CD4-positive, alpha-beta T cell treated with Interleukin-17A for 4 hours (primary cell): ENCODE results near the gene ENG.

Source experiments
- DNase-seq: peaks from one replicate; pipeline ENCODE4 v3.0.0-alpha.2; 2020; ENCODE audit warnings: mixed read lengths

The ENG gene

GRCh38 chr9:127772603-127773002 lies 81.9 kb downstream of the ENG start:
- DNase-seq = no peak

GRCh38 chr9:127771570-127772189 lies 82.8 kb downstream of the ENG start:
- DNase-seq = no peak

GRCh38 chr9:127770905-127771569 lies 83.4 kb downstream of the ENG start:
- DNase-seq = peak; percentile 99

GRCh38 chr9:127770583-127770904 lies 83.9 kb downstream of the ENG start:
- DNase-seq = no peak

GRCh38 chr9:127769929-127770582 lies 84.4 kb downstream of the ENG start:
- DNase-seq = no peak

GRCh38 chr9:127769101-127769500 lies 85.4 kb downstream of the ENG start:
- DNase-seq = no peak

GRCh38 chr9:127768698-127769097 lies 85.8 kb downstream of the ENG start:
- no peak for DNase-seq

GRCh38 chr9:127767909-127768331 lies 86.5 kb downstream of the ENG start:
- DNase-seq = no peak

GRCh38 chr9:127767410-127767809 lies 87.0 kb downstream of the ENG start:
- peak; percentile 54 for DNase-seq

- no peak for DNase-seq
Measured at GRCh38 chr9:127765418-127765817, 89.0 kb downstream of the ENG start.
